GM12878 (cell line): ENCODE measurements around the gene DISC1.

Experiments used
- CHD2 ChIP-seq: IDR thresholded peaks from 2 replicates; pipeline ENCODE4 v1.6.1; 2011; ENCODE audit warnings: low read depth, low read length, improper control_type of control experiment, borderline replicate concordance
- DPF2 ChIP-seq: fragments of 450-650 bp; IDR thresholded peaks from 2 replicates; pipeline ENCODE4 v1.6.1; 2017; ENCODE audit warnings: mild to moderate bottlenecking
- EZH2 ChIP-seq: IDR thresholded peaks from 2 replicates; pipeline ENCODE4 v1.6.1; 2012; ENCODE audit warnings: low read depth, mild to moderate bottlenecking, control low read depth, inconsistent platforms, low read length, borderline replicate concordance; ENCODE audit not compliant: control insufficient read depth
- FOXK2 ChIP-seq: fragments of 450-650 bp; IDR thresholded peaks from 2 replicates; pipeline ENCODE4 v1.6.1; 2017; ENCODE audit warnings: mild to moderate bottlenecking, moderate library complexity
- HDAC2 ChIP-seq: fragments of 200-600 bp; sonication (generic); IDR thresholded peaks from 2 replicates; pipeline ENCODE4 v1.6.1; 2017
- MEF2A ChIP-seq: IDR thresholded peaks from 2 replicates; pipeline ENCODE4 v1.6.1; 2011; ENCODE audit warnings: low read depth, mild to moderate bottlenecking, low read length, moderate library complexity; ENCODE audit not compliant: insufficient read depth
- MYC ChIP-seq: IDR thresholded peaks from 2 replicates; pipeline ENCODE4 v1.6.1; 2011; ENCODE audit warnings: mild to moderate bottlenecking, low read length, moderate library complexity, inconsistent platforms; ENCODE audit not compliant: insufficient read depth, insufficient replicate concordance, insufficient read length, severe bottlenecking
- PAX5 ChIP-seq: IDR thresholded peaks from 2 replicates; pipeline ENCODE4 v1.6.1; 2011; ENCODE audit warnings: low read depth, low read length, borderline replicate concordance
- RAD21 ChIP-seq: IDR thresholded peaks from 2 replicates; pipeline ENCODE4 v1.6.1; 2011; ENCODE audit warnings: mild to moderate bottlenecking, low read depth, low read length, moderate library complexity; ENCODE audit not compliant: insufficient read depth
- TARDBP ChIP-seq: IDR thresholded peaks from 2 replicates; pipeline ENCODE4 v1.6.1; 2016; ENCODE audit warnings: borderline replicate concordance
- TF ChIP-seq, protein P1 (sequence below): fragments of 450-650 bp; IDR thresholded peaks from 2 replicates; pipeline ENCODE4 v1.6.1; 2016; ENCODE audit warnings: mild to moderate bottlenecking
- TF ChIP-seq, protein P2 (sequence below): fragments of 450-650 bp; IDR thresholded peaks from 2 replicates; pipeline ENCODE4 v1.6.1; 2018; ENCODE audit warnings: mild to moderate bottlenecking, low read depth, moderate library complexity; ENCODE audit not compliant: partially characterized antibody
- TF ChIP-seq, protein P3 (sequence below), 3 experiments: IDR thresholded peaks in 2 of 3; conservative IDR thresholded peaks in 1 of 3; 2 replicates each; pipeline ENCODE4 v1.5.1; 2011; ENCODE audit warnings: low read depth in 3 of 3, low read length in 3 of 3, mild to moderate bottlenecking in 3 of 3, control low read depth in 2 of 3, moderate library complexity in 2 of 3, inconsistent platforms in 1 of 3, mixed read lengths in 1 of 3; ENCODE audit not compliant: control insufficient read depth in 2 of 3, insufficient read depth in 1 of 3; ENCODE audit errors: extremely low read depth in 1 of 3
- TF ChIP-seq, protein P4 (sequence below): IDR thresholded peaks from 2 replicates; pipeline ENCODE4 v1.6.1; 2012; ENCODE audit warnings: low read depth, low read length, improper control_type of control experiment

DNA sequence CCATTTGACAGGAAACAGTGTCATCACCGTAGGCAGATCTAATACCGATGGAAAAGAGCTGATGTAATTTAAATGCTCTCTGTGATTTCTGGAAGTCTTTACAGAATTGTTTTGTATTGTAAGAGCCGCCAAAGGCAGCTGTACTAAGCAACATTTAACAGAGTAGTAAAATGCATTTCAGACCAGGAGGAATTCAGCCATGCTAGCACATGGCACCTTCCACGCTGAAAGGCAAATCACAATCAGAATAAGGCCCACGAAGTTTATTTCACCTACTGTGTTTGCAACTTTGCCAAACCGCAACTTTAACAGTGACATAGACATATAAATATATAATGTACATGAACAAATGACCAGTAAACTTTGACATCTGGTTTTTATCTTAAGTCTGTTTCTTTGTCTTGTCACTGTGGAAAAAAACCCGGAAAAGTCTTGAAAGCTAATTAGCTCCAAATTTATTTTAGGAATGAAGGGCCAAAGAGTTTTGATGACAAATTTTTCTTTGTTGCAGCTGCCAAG lies 26.1 kb upstream of the DISC1 start:
- no peak for TF ChIP-seq PAX5
- no peak for TF ChIP-seq MYC
- TF ChIP-seq, protein P1, sequence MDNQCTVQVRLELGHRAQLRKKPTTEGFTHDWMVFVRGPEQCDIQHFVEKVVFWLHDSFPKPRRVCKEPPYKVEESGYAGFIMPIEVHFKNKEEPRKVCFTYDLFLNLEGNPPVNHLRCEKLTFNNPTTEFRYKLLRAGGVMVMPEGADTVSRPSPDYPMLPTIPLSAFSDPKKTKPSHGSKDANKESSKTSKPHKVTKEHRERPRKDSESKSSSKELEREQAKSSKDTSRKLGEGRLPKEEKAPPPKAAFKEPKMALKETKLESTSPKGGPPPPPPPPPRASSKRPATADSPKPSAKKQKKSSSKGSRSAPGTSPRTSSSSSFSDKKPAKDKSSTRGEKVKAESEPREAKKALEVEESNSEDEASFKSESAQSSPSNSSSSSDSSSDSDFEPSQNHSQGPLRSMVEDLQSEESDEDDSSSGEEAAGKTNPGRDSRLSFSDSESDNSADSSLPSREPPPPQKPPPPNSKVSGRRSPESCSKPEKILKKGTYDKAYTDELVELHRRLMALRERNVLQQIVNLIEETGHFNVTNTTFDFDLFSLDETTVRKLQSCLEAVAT: no peak
- TF ChIP-seq CHD2: no peak
- TF ChIP-seq, protein P2, sequence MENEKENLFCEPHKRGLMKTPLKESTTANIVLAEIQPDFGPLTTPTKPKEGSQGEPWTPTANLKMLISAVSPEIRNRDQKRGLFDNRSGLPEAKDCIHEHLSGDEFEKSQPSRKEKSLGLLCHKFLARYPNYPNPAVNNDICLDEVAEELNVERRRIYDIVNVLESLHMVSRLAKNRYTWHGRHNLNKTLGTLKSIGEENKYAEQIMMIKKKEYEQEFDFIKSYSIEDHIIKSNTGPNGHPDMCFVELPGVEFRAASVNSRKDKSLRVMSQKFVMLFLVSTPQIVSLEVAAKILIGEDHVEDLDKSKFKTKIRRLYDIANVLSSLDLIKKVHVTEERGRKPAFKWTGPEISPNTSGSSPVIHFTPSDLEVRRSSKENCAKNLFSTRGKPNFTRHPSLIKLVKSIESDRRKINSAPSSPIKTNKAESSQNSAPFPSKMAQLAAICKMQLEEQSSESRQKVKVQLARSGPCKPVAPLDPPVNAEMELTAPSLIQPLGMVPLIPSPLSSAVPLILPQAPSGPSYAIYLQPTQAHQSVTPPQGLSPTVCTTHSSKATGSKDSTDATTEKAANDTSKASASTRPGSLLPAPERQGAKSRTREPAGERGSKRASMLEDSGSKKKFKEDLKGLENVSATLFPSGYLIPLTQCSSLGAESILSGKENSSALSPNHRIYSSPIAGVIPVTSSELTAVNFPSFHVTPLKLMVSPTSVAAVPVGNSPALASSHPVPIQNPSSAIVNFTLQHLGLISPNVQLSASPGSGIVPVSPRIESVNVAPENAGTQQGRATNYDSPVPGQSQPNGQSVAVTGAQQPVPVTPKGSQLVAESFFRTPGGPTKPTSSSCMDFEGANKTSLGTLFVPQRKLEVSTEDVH: no peak
- TF ChIP-seq EZH2: no peak
- TF ChIP-seq RAD21: no peak
- TF ChIP-seq FOXK2: no peak
- no peak for TF ChIP-seq MEF2A
- TF ChIP-seq, protein P3, sequence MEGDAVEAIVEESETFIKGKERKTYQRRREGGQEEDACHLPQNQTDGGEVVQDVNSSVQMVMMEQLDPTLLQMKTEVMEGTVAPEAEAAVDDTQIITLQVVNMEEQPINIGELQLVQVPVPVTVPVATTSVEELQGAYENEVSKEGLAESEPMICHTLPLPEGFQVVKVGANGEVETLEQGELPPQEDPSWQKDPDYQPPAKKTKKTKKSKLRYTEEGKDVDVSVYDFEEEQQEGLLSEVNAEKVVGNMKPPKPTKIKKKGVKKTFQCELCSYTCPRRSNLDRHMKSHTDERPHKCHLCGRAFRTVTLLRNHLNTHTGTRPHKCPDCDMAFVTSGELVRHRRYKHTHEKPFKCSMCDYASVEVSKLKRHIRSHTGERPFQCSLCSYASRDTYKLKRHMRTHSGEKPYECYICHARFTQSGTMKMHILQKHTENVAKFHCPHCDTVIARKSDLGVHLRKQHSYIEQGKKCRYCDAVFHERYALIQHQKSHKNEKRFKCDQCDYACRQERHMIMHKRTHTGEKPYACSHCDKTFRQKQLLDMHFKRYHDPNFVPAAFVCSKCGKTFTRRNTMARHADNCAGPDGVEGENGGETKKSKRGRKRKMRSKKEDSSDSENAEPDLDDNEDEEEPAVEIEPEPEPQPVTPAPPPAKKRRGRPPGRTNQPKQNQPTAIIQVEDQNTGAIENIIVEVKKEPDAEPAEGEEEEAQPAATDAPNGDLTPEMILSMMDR (IDR thresholded peaks at IDR 0.05 in 2 of 3, conservative IDR thresholded peaks at IDR 0.05 in 1 of 3; ENCODE audit: control insufficient read depth in 2 of 3, extremely low read depth in 1 of 3, insufficient read depth in 1 of 3, low read depth in 3 of 3, low read length in 3 of 3): no peak
- TF ChIP-seq DPF2: no peak
- TF ChIP-seq HDAC2: no peak
- TF ChIP-seq, protein P4, sequence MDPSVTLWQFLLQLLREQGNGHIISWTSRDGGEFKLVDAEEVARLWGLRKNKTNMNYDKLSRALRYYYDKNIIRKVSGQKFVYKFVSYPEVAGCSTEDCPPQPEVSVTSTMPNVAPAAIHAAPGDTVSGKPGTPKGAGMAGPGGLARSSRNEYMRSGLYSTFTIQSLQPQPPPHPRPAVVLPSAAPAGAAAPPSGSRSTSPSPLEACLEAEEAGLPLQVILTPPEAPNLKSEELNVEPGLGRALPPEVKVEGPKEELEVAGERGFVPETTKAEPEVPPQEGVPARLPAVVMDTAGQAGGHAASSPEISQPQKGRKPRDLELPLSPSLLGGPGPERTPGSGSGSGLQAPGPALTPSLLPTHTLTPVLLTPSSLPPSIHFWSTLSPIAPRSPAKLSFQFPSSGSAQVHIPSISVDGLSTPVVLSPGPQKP: no peak
- no peak for TF ChIP-seq TARDBP
